T-helper 22 cell (primary cell): ENCODE measurements around the gene JOSD2.
"Not testable (repeated sequence)": the region's sequence is repeated elsewhere in the genome, so short reads cannot be mapped to it uniquely, and the experiment has no call there.

Experiments
- DNase-seq: peaks from one replicate; pipeline ENCODE4 v3.0.0-alpha.2; 2020; ENCODE audit warnings: low read depth

JOSD2 gene

DNA sequence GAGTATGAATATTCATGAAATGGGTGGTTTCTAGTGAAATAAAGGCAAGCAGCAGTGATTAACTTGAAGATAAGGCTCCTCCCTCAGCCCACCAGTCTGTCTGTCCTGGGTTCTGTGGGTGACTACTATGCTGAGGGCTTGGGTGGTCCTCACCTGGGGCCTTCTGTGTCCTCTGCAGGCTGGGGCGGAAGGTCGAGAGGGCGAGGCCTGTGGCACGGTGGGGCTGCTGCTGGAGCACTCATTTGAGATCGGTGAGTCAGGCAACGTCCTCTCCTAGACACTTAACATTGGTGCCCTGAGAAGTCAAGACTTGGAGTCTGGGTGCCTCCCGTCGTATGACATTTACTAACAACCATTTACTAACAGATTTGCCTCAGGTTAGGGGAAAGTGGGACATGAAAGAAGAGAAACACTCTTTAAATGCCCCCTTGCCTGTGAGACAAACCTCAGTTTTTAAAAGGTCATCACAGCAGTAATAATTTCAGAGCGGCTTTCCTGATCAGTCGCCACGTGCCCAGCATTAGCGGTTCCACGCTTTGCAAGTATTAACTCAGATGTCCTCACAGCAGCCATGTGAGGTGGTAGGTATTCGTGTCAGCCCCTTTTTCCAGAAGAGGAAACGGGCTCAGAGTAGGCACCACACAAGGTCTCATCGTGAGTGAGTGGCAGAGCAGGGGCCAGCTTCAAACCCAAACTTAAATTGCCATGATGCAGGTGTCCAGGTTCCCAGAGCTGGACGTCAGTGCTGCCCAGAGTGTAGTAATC lies 33.1 kb downstream of the JOSD2 start:
- no peak for DNase-seq

DNA sequence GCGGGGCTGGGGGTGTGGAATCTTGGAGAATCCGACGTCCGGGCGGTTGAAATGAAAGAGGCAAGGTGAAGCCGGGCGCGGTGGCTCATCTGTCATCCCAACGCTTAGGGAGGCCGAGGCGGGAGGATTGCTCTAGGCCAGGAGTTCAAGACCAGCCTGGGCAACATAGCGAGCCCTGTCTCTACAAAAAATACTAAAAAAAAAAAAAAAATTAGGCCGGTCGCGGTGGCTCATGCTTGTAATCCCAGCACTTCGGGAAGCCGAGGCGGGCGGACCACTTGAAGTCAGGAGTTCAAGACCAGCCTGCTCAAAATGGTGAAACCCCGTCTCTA lies 34.1 kb downstream of the JOSD2 start:
- no peak for DNase-seq

DNA sequence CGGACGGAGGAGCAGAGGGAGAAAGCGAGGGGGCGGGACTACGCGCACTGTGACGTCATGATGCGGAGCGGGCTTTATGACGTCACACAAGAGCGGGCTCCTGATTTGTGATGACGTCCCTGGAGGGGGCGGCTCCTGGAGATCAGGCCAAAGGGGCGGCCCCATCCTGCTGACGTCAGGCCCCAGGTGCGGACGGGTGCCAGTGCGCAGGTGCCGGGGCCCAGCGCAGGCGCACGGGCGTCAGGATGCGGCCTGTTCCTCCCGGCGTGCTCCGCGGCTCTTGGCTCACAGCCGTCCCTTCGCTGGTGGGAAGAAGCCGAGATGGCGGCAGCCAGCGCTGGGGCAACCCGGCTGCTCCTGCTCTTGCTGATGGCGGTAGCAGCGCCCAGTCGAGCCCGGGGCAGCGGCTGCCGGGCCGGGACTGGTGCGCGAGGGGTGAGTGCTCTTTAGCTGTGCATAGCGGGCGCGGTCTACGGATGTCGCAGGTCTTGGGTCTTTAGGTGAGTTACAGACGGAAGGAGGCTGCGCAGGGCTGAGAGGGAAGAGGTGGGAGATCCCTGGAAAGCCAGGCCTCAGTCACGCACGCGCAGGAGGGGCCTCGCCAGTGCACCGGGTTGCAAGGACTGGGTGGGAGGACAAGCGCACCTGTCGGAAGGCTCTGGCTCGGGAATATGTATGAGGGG lies 34.6 kb downstream of the JOSD2 start, which contains the start of the genes EMC10 and GARIN5A:
Gene EMC10 (plus strand): TSS at position 284 of the 683 bp plus-strand sequence. CDS start 38 bp downstream, at position 322.
Gene GARIN5A (minus strand): TSS at position 625 of the 683 bp plus-strand sequence. CDS start 460 bp downstream, at position 165.
- DNase-seq: peak; percentile 85

DNA sequence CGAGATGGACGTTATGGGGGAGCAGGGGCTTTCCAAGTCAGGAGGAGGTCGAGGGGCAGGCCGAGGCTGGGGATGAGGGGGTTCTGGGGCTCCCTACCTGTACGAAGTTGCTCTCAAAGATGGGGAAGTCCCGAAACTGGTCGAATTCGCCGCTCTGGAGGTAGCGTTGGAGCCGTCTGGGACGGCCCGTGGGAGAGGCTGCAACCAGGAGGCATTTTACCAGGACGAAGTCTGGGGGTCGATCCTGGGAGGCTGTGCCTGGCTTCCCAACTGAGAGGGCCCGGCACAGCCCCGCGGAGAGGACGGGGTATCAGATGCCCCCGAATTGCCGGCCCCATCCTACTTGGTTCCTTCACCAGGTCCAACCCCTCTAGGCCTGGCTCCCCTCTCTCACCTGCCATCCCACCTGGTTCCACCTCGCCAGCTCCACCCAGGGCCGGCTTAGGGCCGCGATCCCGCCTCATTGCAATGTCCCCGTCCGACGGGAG lies 35.2 kb downstream of the JOSD2 start:
- DNase-seq: no peak

DNA sequence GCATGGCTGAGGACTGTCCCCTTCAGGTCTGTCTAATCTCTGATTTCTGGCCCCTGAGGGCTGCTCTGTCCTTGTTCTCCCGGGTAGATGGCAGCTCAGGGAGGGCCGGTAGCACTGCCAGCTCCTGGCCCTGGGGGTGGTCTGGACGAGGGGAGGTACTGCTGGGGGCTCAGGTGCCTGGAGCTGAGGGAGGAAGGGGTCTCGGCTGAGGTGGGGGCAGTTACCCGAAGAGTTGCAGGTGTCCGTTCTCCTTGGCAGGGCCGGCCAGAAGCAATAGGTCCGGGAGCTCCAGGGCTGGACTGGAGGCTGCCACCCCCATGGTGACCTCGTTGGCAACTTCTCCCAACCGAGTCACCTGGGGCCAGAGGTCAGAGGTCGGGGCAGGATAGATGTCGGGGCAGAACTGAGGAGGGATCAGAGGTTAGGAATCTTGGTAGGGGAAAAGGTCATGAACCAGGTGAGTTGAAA lies 35.9 kb downstream of the JOSD2 start:
- DNase-seq: no peak

DNA sequence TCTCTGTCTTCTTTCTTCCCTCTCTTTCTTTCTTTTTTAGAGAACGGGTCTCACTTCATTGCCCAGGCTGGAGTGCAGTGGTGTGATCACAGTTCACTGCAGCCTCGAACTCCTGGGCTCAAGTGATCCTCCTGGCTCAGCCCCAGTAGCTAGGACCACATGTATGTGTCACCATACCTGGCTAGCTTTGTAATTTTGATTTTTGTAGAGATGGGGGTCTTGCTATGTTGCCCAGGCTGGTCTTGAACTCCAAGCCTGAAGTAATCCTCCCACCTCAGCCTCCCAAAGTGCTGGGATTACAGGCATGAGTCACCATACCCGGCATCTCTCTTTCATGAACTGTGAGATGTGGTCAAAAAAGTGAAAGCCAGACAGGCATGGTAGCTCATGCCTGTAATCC lies 37.7 kb downstream of the JOSD2 start:
- not testable (repeated sequence) for DNase-seq

DNA sequence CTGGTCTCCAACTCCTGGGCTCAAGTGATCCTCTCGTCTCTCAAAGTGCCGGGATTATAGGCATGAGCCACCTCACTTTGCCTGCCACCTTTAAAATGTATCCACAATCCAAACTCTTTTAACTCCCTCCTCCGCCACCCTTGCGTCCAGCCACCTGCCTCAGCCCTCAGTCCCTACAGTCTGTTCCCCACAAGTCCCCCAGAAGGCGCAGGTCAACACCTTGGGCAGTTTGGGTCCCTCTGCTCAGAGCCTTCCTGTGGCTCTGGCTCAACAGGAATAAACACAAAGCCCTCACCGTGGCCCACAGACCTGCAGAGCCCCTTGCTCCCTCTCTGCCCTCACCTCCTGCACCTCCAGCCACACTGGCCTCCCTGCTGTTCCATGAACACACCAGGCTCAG lies 42.2 kb downstream of the JOSD2 start:
- DNase-seq: no peak

DNA sequence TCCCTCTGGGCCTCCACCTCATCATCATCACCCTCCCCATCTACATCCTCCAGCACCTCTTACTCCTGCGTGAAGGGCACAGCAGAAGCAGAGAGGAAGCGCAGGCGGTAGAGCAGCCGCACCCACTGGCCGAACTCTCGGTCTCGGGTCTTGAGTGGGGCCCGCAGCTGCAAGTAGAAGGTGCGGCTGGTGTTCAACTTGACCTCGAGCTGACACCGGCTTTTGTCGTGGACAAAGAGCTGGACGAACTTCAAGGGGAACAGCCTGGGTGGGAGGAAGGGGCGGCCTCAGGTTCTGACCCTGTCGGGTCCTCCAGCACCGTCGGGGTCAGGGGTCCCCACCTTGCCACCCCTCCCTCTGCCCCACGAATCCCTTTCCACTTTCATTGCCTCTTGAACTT lies 43.4 kb downstream of the JOSD2 start:
- no peak for DNase-seq

DNA sequence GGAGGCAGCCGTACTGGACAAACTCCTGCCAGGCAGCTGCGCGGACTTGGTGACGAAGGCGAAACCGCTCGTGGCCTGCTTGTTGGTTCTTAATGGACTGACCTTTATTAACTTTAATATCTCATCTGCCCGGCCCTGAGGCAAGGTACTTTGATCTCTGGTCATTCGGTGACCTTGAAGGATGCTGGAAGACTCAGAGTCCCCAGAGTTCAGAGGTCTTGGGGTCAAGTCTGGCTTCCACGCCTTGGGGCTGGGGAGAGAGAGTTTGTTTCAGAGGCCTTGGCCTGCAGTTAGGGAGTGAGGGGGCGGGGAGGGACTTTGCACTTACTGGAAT lies 44.3 kb downstream of the JOSD2 start:
- no peak for DNase-seq

DNA sequence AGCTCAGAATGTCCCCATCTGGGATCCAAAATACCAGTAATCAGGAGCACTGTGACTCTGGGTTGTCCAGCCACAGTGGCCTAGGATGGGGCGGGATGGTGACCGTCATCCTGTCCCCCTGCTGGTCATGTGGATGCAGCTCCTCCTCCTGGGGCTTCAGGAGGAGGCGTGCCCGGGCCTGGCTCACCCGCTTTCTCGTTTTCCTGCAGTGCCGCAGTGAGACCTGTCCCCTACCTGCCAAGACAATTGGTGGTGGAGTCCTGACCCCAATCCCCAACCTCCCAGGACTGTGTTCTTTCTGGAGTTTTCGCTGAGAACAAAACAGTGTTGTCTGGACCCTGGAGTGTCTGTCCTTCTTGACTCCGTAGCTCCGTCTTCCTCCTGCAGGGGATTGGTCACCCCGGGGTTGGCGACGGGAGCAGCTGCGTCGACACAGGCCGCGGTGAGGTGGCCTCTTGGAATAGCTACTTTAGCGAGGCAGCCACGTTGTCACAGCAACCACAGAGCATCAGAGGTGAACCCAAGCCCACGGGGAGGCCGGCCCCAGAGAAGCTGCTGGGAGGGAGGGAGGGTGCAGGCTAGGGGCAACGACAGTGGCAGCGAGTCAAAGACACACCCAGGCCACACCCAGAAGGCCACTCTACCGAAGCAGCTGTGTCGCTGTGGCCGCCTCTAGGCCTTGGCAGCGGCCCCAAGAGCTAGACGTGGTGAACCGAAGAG lies 44.8 kb downstream of the JOSD2 start:
- DNase-seq: no peak

DNA sequence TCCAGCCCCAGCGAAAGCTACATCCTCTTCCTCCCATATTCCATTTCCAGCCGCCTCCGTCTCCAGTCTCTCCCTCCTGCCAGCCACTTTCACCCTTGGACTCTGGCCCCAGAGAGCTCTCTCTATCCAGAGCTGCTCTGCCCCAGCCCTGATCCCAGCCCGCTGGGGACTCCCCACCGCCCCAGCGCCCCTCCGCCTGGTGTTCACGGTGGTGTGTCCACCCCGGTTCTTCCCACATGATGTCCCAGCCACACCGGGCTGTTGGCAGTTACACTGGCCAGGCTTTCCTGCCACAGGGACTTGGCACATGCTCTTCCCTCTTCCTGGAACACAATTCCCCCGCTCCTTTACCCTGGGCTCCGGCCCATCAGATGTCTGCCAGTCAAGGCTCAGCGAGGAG lies 46.0 kb downstream of the JOSD2 start:
- no peak for DNase-seq

DNA sequence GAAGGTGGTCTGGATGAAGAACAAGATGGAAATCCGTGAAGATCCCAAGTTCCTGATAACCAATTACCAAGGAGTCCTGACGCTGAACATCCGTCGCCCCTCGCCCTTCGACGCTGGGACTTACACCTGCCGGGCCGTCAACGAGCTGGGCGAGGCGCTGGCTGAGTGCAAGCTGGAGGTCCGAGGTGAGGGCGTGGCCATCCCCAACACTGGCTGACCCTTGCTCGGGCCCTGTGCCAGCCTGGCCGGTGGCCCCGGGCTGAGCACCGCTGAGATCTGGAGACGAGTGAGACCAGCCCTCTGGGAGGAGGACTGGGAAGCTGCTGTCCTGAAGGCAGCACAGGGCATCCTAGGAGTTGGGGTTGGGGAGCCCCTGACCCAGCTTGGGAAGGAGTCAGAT lies 46.6 kb downstream of the JOSD2 start:
- no peak for DNase-seq

DNA sequence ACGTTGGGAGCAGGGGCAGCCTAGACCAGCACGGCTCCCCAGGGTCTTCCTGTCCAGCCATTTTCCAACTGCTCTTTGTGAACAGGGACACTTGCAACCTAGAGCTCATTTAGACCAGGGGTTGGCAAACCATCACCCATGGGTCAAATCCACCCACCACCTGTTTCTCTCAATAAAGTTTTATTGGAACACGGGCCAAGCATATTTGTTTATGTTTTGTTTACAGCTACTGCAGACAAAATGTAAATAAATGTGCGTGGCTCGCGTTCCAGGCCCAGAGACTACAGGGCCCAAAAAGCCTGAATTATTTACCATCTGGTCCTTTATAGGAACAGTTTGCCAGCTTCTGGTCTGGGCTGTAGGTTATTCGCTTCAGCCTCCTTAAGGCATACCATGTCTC lies 48.0 kb downstream of the JOSD2 start:
- DNase-seq: no peak

DNA sequence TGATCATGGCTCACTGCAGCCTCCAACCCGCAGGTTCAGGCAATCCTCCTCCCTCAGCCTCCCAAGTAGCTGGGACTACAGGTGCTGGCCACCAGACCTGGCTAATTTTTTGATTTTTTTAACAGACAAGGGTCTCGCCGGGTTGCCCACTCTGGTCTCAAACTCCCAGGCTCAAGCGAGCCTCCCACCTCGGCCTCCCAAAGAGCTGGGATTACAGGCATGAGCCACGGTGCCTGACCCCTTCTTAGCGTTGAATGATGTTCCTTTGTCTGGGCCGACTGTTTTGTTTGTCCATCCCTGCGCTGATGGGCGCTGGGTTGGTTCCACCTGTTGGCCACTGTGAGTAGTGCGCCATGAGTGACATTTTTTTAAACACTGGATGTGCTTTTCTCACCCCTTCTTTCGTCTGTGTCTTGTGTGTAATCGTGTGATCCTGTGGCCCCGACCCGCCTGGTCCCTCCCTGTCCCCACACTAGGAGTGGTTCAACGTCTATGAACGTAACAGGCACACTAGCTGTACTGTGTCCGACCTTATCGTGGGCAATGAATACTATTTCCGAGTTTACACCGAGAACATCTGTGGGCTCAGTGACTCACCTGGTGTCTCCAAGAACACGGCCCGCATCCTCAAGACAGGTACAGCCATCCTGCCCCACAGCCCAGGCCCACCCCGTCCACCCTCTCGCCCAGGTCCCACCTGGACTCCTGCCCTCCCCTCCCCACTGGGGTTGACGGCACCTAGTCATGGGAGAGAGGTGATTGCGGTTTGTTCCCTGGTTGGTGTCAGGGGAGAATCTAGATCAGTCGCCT lies 49.7 kb downstream of the JOSD2 start:
- DNase-seq: no peak

DNA sequence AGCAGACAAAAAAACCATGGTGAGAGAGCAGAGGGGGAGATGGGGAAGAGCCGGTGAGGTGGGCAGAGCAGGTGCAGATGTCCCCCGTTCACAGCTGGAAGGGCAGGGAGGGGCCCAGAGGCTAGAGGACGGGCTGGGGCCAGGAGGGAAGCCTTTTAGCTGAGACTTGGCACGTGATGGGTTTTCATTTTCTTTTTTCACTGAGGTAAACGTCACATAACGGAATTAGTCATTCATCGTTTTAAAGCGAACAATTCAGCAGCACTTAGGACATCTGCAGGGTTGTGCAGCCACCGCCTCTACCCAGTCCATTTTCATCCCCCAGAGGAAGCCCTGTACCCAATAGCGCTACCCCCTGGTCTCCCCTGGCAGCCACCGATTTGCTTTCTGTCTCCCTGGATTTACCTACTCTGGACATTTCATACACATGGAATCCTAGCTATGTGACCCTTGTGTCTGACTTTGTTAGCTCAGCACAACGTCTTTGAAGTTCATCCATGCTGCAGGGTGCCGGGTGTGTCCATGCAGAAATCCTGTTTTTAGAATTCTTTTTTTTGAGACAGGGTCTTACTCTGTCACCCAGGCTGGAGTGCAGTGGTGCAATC lies 50.7 kb downstream of the JOSD2 start:
- no peak for DNase-seq

DNA sequence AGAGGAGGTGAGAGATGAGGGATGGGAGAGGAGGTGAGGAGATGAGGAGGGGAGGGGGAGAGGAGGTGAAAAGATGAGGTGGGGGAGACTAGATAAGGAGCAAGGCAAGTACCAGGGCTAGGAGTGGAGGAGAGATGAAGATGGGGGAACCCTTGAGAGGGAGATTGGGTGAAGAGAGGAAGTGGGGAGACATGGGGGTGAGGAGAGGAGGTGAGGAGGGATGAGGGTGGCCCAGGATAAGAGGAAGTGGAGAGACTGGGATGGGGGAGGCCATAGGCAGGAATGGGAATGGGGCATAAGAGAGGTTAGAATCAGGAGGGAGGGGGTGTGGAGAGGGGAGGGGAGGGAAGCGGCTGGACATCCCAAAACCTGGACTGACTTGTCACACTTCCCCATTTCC lies 51.4 kb downstream of the JOSD2 start:
- DNase-seq: no peak

DNA sequence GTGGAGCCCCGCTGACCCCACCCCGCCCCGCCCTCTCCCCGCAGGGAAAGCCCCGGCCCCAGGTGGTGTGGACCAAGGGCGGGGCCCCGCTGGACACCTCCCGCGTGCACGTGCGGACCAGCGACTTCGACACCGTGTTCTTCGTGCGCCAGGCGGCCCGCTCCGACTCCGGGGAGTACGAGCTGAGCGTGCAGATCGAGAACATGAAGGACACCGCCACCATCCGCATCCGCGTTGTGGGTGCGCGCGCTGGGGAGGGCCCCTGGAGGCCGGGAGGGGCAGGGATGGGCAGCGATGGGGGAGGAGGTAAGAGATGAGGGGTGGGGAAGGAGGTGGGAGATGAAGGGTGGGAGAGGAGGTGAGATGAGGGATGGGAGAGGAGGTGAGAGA lies 51.9 kb downstream of the JOSD2 start:
- no peak for DNase-seq

DNA sequence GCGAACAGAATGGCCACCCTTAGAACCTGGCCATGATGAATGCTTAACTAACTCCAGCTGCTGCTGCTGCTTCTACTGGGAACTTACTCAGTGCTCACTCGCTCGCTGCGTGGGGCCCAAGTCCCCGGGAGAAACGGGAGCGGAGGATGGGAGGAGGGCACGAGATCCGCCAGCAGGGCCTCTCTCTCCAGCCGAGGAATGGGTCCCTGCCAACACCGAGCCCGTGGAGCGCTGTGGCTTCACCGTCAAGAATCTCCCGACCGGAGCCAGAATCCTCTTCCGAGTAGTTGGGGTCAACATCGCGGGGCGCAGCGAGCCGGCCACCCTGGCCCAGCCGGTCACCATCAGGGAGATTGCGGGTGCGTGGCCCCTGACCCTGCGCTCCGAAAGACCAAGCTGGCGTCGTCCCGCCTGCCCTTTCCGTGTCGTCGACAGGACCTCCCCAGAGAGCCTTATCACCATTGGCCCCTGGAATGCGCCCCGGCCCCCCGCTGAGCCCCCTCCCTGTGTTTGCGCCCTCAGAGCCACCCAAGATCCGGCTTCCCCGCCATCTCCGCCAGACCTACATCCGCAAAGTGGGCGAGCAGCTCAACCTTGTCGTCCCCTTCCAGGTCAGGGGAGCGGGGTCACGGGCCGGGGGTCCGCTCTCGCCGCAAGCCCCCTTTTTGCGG lies 52.5 kb downstream of the JOSD2 start:
- DNase-seq: no peak

DNA sequence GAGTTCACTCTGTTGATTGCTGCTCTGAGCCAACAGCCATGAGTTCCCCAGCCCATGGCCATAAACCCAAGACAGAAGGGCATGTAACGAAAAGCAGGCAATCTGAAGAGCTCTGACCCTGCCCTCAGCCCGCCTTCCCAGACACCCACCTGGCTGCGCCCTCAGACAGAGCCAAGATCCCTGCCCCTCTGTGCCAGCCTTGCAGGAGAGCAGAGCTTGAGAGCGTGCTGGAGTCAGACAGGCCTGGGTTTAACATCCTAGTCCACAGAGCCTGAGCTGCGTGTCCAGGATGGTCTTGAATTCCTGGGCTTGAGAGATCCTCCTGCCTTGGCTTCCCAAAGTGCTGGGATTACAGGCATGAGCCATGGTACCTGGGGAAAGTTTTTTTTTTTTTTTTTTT lies 53.7 kb downstream of the JOSD2 start:
- DNase-seq: no peak
